NCI-H446 treated with DMSO at 0.1 percent for 48 hours (cell line): ENCODE data around the gene AAR2.

Experiments used
- DNase-seq: peaks from one replicate; lab custom pipeline; 2025; lab: John Stamatoyannopoulos, UW

The AAR2 gene

DNA sequence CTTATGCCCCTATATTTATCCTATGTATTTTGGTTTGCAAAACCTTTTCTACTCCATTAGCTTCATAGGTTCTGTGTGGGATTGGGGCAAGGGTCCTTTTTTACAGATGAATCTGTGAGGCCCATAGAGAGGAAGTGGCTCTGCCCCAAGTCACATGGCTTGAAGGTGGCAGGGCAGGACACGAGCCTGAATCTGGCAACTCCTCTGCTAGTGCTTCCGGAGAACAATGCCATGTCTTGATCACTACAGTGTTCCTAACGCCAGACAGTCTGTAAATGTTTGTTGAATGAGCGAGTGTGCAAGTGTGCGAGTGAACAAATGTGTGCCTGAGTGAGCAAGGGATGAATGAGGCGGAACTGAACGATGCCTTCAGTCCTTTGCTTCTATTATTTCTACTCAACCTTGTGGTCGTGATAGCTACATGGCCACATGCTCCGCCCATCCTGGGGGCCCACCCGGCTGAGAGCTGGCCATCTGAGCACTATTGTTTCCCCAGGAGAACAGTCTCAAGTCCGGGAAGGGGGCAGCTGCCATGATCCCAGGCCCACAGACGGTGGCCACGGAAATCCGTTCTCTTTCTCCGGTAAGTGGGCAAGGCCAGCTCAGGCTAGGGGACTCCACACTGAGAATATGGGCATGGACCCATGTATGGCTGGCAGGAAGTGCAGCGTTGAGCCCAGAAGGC is 17.8 kb upstream of the AAR2 start:
- no peak for DNase-seq

DNA sequence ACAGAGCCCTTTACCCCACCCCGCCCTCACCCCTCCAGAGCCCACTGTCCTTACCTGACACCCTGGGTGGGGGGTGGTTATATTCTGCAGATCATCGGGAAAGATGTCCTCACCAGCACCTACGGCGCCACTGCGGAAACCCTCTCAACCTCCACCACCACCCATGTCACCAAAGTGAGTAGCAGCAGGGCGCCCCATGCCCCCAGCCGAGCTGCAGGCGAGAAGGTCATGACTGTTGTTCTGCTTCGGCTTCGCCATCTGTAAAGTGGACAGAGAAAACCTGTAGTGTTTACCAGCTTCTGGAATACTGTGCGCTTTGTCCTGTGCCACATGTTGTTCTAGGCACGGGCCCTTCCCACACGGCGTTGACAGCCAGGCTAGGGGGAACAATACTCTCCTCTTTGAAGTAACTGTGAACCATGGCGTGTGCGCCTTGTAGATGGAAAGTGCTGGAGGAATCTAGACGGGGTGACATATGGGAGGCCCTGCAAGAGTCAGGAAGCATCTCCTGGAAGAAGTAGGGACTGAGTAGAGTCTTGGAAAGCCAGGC is 16.5 kb upstream of the AAR2 start:
- no peak for DNase-seq

DNA sequence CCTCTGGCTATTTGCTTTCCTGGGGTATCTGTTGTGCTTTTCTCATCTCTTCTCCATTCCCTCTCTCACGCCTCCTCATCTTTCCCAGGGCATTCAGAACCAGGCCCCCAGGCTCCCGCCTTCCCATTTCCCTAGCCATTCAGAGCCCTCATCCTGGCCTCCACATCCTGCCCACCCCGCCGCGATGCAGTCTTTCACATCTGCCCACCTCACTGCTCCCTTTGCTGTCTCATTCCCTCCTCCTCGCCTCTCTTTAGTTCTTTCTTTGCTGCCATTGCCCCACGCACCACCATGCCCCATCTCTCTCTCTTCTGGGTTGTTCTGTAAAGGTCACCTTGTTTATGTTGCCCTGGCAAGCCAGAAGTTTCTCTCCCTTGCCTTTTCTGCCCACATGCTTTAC is 10.6 kb upstream of the AAR2 start:
- no peak for DNase-seq

DNA sequence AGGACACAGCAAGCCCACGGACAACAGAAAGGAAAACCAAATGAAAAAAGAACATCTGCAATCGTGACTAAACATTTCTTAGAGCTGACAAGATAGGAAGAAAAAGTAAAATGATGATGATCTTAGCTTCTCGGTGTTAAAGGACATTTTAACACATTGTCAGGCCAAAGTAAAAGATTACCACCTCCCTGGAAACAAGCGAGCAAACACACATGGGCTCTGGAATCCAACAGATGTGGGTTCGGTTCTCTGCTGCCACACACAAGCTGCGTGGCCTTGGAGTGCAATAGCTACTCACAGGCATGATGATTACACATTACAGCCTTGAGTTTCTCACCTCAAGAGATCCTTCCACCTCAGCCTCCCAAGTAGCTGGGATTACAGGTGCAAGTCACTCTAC is 7.5 kb upstream of the AAR2 start:
- DNase-seq: no peak

DNA sequence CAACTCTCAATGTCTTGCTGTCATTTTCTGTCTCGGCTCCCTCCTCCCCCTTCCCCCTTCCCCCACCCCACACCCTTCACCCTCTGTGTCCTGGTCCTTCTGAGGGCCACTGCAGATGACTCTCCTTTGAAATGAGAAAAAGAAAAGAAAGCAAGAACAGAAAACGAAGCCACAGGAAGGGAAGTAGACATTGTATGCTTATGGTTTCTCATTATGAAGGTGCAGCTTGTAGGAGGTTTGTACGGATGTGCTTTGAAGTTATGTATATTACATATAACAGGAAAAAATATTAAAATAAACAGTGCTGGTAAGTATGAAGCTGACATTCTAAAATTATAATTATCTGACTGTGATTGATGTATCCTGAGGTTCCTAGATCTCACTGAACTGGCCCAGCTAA is 6.3 kb upstream of the AAR2 start:
- no peak for DNase-seq

DNA sequence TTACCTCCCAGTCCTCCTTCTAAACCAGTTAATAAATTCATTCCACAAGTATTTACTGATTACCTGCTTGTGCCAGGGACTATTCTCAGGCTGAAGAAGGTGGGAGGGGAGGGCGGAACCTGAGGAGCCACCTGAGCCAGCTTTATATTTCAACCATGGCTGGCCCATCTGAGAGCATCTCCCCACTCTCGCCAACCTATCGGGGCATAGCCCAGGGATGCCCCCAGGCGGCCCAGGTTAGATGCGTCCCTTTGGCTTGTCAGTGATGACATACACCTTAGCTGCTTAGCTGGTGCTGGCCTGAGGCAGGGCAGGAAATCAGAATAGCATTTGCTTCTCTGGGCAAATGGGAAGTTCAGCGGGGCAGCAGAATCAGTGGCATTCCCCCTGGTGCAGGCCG is 4.9 kb upstream of the AAR2 start:
- DNase-seq: no peak

DNA sequence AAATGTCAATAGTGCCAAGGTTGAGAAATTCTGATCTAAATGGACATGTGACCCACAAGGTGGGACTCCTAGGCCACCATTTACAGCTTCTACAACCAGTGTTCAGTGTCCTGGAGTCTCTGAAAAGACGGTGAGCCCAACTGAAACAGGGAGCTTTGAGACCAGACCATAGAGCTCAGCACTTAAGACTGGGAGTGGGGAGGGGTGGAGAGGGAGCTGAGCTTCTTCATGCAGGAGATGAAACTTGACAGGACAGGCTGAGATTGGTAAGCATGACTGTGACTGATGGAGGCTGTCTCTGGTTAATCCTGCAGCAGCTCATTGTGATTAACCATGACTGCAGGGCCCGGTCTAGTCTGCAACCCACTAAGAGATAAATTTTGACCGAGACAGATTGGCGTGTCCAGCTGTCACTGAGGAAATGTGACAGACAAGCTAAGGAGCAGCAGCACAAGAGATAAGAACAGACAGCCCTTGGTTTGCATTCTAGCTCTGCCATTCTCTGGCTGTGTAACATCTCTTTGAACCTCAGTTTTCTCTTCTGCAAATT is 1.4 kb upstream of the AAR2 start:
- DNase-seq: no peak

DNA sequence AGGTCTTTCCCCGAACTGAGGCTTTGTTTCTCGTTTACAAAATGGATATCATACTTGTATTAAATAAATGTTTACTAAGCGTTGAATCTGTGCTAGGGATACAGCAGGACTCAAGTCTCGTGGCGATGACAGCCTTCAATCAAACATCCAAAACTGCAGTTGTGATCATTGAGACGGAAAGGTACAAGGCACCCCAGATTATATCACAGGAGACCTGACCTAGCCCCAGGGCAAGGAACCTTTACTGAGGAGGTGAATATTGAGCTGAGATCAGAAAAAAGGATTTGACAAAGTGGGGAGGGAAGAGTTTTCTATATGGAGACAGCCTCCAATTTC is 476 bp downstream of the AAR2 start:
- DNase-seq: no peak

DNA sequence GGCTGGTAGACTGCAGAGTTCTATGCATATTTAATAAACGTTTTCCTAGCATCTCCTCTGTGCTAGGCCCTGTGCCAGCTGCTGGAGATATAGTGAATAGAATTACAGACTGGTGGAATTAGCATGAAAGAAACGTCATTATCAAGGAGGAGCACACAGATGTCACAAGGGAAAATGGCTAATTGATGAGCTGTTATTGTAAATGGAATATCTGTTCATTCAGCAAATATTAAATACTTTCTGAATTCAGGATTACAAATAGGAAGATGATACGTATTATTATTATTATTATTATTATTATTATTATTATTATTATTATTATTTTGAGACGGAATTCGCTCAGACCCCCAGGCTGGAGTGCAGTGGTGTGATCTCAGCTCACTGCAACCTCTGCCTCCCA is 1.2 kb downstream of the AAR2 start:
- DNase-seq: no peak

DNA sequence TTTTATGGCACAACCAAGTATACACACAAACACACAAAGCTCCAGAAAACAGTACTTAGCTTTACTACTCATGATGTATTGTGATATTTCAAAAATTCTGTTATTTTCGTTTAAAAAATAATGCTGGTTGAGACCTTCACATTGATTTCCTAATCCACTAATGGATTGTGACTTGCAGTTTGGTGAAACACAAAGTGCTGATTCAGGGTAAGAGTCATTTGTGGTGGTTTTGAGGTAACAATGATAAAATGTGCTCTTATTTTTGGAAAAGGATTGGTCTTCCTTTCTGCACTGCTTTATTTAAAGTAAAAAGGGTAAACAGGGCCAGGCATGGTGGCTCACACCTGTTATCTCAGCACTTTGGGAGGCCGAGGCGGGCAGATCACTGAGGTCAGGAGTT is 1.9 kb downstream of the AAR2 start:
- no peak for DNase-seq

DNA sequence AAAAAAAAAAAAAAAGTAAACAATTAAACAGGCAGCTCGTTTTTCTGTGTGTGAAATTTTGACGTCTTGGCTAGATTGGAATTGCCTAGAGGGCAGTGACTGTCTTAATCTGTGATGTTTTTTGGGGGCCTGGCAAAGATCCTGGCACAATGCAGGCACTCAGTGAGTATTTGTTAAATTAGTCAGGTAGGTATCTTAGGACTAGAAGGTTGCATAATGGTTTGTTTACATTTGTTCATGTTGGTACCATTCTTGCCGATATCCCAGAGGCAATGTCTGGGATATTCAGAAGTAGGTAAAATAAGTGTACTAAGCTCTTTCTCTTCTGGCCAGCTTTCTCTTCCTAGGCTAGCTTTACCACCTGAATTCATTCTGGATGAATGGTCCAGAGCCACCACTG is 2.5 kb downstream of the AAR2 start:
- no peak for DNase-seq

DNA sequence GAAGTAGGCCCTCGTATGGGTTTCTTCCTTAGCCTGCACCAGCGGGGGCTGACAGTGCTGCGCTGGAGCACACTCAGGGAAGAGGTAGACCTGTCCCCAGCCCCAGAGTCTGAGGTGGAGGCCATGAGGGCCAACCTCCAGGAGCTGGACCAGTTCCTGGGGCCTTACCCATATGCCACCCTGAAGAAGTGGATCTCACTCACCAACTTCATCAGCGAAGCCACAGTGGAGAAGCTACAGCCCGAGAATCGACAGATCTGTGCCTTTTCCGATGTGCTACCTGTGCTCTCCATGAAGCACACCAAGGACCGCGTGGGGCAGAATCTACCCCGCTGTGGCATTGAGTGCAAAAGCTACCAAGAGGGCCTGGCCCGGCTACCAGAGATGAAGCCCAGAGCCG is 3.8 kb downstream of the AAR2 start:
- no peak for DNase-seq

DNA sequence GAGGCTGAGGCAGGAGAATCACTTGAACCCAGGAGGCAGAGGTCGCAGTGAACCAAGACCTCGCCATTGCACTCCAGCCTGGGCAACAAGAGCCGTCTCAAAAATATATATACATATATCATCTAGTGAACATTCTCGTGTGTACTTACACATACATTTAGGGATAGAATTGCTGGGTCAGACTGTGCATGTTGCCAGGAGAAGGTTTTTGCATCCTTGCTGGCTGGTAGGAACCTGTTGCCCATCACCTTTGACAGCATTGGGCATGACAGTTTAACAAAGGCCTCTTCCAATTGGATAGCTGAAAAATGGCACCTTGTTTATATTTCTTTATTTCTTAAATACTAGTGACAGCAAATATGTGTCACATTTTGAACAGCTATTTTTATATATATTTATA is 5.4 kb downstream of the AAR2 start:
- no peak for DNase-seq

DNA sequence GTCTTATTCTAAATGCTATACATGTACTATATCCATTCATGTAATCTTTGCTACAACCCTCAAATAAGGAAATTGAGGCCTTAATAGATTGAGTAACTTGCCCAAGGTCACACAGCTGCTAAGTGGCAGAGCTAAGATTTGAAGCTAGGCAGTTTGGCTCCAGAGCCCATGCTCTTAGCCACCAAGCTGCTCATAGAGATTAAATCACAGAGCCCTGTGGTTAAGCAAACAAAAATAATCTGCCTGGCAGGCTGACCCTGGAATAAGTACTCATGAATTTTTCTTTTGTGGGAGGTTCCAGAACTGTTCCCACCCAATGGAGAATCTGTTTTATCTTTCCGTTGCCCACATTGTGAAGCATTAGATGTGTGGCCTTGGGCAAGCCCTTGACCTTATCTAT is 7.4 kb downstream of the AAR2 start:
- DNase-seq: no peak

DNA sequence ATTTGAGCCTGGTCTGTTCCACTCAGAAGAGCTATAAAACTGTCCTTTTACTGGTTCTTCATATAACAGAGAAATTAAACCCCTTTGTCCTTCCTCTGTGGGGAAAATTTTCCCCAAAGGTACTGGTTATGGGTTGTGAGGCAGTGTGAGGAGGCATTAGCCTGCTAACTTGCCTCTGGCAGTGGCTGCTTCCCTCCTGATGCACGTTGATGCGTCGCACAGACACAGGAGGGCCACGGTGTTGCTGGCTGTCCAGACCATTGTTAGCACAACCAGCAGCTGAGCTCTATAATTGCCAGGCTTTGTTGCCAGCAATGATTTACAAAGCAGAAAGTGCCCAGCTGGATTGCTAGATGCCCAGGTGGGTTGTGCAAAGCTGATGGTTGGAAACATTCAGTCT is 10.1 kb downstream of the AAR2 start:
- DNase-seq: no peak

DNA sequence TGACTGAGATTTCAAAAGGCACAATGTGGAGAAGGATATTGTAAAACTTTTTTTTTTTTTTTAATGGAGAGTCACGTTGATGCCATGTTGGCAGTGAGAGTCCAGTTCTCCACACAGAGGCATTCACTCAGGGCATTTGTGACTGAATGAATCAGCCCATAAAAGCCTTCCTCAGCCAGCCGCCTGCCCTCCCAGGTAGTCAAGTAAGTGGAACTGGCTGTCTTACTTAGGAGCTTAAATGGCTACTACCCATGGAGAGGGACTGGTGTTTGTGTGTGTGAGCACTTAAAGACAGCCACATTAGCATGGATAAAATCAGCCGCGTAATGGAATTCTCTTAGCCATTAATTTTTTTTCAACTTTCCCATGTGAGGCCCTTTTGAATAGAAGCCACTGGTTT is 12.6 kb downstream of the AAR2 start:
- DNase-seq: no peak

DNA sequence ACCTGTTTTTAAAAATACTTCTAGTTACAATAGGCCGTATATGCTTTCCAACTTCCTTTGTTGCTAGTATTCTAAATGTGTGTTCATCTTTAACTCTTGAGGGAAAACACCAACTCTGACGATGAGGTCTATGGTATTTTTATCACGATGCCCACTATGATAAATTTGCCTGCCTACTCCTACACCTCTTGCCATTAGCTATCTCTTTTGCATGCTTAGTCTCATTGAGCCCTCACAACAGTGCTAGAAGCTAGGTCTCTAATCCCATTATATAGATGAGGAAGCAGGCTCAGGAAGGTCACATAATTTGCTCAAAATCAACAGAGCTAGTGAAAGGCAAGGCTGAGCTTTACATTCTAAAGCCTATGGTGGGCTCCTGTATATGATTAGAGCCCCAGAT is 13.2 kb downstream of the AAR2 start:
- no peak for DNase-seq

DNA sequence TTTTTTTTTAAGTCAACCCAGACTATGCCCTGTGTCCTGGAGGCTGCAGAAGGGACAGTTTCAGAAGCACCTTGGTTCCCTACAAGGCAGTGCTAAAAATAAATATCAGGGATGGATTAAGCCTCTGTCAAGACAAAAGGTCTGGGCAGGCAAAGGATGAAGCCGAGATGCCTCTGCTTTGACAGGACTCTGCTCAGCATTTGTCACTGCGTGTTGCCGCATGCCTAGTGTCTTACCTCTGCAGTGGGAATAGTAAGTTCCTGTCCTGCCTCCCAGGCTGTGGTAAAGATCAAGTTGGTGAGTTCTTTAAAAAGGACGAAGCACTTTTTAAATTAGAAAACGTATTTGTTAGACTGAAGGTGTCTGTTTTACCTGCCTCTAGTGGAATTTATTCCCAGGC is 15.1 kb downstream of the AAR2 start:
- no peak for DNase-seq

DNA sequence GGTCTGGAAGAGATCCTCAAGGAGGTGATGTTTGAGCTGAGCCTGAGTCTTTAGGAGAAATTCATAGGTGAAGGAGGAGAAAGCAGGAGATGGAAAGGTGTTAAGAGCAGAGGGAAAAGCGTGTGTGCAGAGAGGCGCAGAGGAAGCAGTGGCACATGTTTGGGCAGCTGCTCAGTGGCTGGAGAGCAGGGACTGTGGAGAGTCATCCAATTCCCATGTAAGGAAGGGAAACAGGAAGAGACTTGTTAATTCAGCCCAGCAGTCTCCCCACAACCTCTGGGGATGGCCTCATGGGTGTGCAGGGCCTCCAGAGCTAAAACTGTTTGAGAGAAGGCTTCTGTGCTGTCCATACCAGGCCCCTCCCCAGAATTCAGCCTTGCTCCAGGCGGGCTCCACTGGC is 16.2 kb downstream of the AAR2 start:
- no peak for DNase-seq

DNA sequence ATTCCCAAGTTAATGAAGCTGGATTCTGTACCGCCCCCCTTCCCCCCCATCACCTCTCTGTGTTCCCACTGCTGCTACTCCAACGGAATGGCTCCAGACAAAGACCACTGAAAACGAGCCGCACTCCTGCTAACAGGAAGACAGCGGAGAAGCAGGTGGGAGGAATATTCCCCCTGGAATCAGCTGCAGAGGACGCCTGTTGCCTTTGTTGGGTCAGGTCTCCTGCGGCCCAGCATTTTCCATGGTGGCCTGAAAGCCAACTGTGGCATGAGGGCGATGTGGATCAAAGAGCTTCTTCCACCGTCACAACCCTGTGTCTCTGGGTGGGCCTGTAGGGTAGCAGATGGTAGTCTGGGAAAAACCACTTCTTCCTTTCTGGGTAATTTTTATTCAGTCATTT is 16.8 kb downstream of the AAR2 start:
- no peak for DNase-seq

DNA sequence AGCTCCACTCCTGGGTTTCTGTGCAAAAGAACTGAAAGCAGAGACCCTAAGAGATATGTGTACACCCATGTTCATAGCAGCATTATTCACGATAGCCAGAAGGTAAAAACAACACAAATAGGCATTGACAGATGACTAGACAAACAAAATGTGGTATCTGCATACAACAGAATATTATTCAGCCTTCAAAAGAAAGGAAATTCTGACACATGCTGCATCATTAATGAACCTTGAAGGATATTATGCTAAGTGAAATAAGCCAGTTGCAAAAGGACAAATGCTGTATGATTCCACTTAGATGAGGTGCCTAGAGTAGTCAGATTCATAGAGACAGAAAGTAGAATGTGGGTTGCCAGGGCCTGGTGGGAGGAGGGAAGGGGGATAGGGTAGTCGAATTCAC is 17.8 kb downstream of the AAR2 start:
- no peak for DNase-seq

DNA sequence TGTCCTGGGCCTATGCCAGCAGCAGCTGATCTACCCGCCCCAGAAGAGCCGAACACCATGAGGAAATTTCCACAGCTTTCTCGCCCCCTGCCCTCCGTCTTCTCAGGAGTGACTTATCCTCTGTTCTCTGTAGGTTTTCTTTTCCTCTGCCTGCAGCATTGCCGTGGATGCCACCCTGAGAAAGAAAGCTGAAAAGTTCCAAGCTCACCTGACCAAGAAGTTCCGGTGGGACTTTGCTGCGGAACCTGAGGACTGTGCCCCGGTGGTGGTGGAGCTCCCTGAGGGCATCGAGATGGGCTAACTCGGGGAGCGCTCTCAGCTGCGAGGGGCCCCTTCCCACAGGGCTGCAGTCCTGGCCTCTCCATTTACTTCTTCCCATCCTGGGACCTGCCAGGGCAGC is 19.2 kb downstream of the AAR2 start:
- DNase-seq: no peak

DNA sequence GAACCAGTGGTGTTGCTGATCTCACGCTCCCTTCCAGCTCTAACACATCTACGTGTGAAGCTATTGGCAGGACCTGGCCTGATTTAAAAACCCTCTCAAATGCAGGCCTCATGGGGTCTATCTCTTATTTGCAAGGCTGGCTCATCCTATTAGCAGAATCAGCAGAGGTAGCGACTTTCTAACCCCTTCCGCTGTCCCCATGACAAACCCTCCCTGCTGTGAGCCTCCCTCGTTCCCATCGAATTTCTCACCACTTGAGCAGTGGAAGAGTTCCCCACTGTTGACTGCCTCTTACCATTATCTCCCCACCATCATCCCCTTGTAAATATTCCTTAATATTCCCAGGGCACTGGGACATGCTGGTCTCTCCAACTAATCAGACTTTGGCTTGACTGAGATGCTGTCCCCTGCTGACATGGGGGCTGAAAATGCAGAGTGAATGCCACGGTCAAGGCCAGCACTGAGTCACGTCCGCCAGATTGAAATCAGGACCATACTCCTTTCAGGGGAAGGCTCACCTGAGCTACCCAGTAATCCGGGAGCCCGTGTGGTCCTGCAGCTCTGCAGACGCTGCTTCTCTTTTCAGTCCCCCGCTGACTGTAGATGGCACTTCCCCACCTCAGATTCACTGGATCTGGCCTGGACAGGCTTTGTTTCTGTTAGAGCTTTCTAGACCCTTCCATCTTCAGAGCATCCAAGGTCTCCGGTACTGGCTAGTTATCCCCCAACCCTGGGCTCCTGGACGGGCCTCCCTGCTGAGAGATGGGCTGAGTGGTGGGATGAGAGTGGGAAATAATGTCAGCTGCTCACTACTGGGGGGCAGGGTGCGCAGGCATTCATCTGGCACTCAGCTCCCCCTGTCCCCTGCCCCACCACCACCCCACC is 23.1 kb downstream of the AAR2 start:
- no peak for DNase-seq
